Neural progenitor cell (in vitro differentiated cells): ENCODE measurements around the gene CERK. TPM values are rescaled to one million over a fixed set of nuclear protein-coding genes. Genes with fewer than 3 reads are reported as not detected.

Source experiments
- DNase-seq: peaks from one replicate; pipeline ENCODE4 v3.0.0-alpha.2; 2016; ENCODE audit warnings: low spot score
- H2AFZ ChIP-seq: fragments of 200-600 bp; sonication (generic); replicated peaks from 2 replicates; pipeline ENCODE4 v1.6.1; 2016; ENCODE audit warnings: antibody characterized with exemption
- H3F3A ChIP-seq: fragments of 200-600 bp; sonication (generic); 2 replicates; pipeline ENCODE4 v1.6.1; 2016; ENCODE audit warnings: antibody characterized with exemption, low read depth
- H3K27ac ChIP-seq: fragments of 200-600 bp; sonication (generic); 2 replicates; pipeline ENCODE4 v1.5.1; 2016; ENCODE audit warnings: mild to moderate bottlenecking
- H3K27me3 ChIP-seq: fragments of 200-600 bp; sonication (generic); 2 replicates; pipeline ENCODE4 v1.6.1; 2016; ENCODE audit warnings: mild to moderate bottlenecking, moderate library complexity
- H3K36me3 ChIP-seq: fragments of 200-600 bp; sonication (generic); 2 replicates; pipeline ENCODE4 v1.5.1; 2016
- H3K4me1 ChIP-seq: fragments of 200-600 bp; sonication (generic); 2 replicates; pipeline ENCODE4 v1.6.1; 2016; ENCODE audit warnings: mixed run types
- H3K4me2 ChIP-seq: fragments of 200-600 bp; sonication (generic); 2 replicates; pipeline ENCODE4 v1.6.1; 2016
- H3K4me3 ChIP-seq: fragments of 200-600 bp; sonication (generic); 2 replicates; pipeline ENCODE4 v1.5.1; 2016
- H3K79me2 ChIP-seq: fragments of 200-600 bp; sonication (generic); 2 replicates; pipeline ENCODE4 v1.6.1; 2016; ENCODE audit warnings: low read depth
- H3K9ac ChIP-seq: fragments of 200-600 bp; sonication (generic); 2 replicates; pipeline ENCODE4 v1.6.1; 2016
- H3K9me3 ChIP-seq: fragments of 200-600 bp; sonication (generic); 2 replicates; pipeline ENCODE4 v1.5.1; 2016; ENCODE audit warnings: low read depth
- H4K20me1 ChIP-seq: fragments of 200-600 bp; sonication (generic); 2 replicates; pipeline ENCODE4 v1.6.1; 2016; ENCODE audit warnings: low read depth
- H3K27ac Mint-ChIP-seq: 3 replicates; pipeline ENCODE4 v1.8.0; 2021; ENCODE audit warnings: mixed read lengths
- H3K27me3 Mint-ChIP-seq: 2 replicates; pipeline ENCODE4 v1.8.0; 2022; ENCODE audit warnings: low read depth, mild to moderate bottlenecking, inconsistent platforms, moderate library complexity, mixed read lengths; ENCODE audit not compliant: insufficient read depth
- H3K36me3 Mint-ChIP-seq: 3 replicates; pipeline ENCODE4 v1.8.0; 2021; ENCODE audit warnings: mixed read lengths
- H3K4me1 Mint-ChIP-seq: 3 replicates; pipeline ENCODE4 v1.8.0; 2021; ENCODE audit warnings: mixed read lengths
- H3K4me3 Mint-ChIP-seq: 3 replicates; pipeline ENCODE4 v1.8.0; 2021; ENCODE audit warnings: mild to moderate bottlenecking, moderate library complexity, mixed read lengths
- H3K9me3 Mint-ChIP-seq: 3 replicates; pipeline ENCODE4 v1.8.0; 2020; ENCODE audit warnings: mixed read lengths
- CTCF ChIP-seq: fragments of 200-600 bp; sonication (generic); IDR thresholded peaks from 2 replicates; pipeline ENCODE4 v1.5.1; 2017; ENCODE audit warnings: antibody characterized with exemption, mild to moderate bottlenecking
- EZH2 ChIP-seq: fragments of 200-600 bp; sonication (generic); IDR thresholded peaks from 2 replicates; pipeline ENCODE4 v1.6.1; 2017; ENCODE audit warnings: antibody characterized with exemption, mild to moderate bottlenecking, moderate library complexity
- EZH2phosphoT487 ChIP-seq: fragments of 200-600 bp; sonication (generic); IDR thresholded peaks from 2 replicates; pipeline ENCODE4 v1.6.1; 2017; ENCODE audit warnings: antibody characterized with exemption
- total RNA-seq: library from RNA; depleted of rRNA; stranded (reverse); fragments of >200 nt; gene quantifications from 2 replicates; pipeline ENCODE4 v1.2.3, GENCODE V29; 2015; ENCODE audit warnings: low replicate concordance

CERK gene
- total RNA-seq, 1 donor from 2014 or later = 53.6 TPM

DNA sequence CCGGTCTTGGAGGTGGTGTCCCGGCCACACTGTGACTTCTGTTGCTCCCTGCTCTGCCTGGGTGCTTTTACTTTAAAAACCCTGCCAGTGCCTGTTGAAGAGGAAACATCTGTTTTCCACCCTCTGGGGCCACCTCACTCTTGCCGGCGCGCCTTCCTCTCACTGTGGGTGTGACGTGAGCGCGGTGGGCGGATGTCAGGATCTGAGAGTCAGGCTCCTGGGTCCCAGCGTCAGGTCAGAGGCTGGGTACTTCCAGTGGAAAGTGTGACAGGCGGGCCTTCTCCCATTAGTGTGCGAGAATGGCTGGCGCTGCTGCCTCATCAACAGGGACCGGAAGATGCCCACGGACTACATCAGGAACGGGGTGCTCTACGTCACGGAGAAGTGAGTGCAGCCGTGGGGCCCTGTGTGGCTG lies 63.7 kb downstream of the CERK start:
- Histone ChIP-seq H3K27ac (no peak overlapping the region), H3K36me3 (no peaks in the 10 kb centered on the region), H3K4me2 (no peak overlapping the region), H3K79me2 (no peaks in the 10 kb centered on the region), H3K9ac (no peak overlapping the region), H3K4me3 (no peak overlapping the region), H2AFZ (no peak overlapping the region), H3K4me1 (no peaks in the 10 kb centered on the region), H3K9me3 (no peaks in the 10 kb centered on the region), H3F3A (no peaks in the 10 kb centered on the region), H4K20me1 (no peaks in the 10 kb centered on the region), H3K27me3 (no peaks in the 10 kb centered on the region)
- Mint-ChIP-seq H3K4me3 (no peak overlapping the region), H3K27me3 (peaks cover 5% of the 10 kb centered on the region), H3K27ac (peak overlapping the region; percentile 37), H3K36me3 (no peaks in the 10 kb centered on the region), H3K4me1 (peaks cover 5% of the 10 kb centered on the region), H3K9me3 (no peaks in the 10 kb centered on the region)
- TF ChIP-seq EZH2phosphoT487 = no peak
- no peak for DNase-seq

DNA sequence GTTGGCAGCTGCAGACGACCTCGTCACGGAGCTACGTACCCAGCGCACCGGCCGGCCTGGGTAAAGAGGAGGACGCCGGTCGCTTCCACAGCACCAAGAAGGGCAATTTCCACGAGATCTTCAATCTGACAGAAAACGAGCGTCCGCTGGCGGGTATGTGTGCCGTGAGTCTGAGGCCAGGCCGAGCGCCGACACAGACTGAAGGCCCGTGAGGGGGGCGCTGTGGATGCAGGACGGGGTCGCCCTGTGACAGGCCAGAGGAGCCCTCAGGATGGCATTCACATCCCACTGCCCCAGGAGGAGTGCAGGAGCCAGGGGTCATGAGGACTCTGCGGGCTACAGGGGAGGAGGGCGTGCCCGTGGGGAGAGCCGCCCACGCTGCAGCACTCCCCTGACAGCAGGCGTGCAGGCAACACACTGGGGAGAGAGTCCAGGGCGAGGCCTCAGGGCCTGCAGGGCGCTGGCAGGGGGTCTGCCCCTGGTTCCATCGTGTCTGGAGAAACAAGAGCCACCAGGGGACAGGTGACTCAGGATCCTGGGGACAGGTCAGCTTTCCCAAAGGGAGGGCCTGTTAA lies 64.3 kb downstream of the CERK start:
- H3K4me3 Mint-ChIP-seq = no peak overlapping the region
- Histone ChIP-seq H3K4me2 (no peak overlapping the region), H3K36me3 (no peaks in the 10 kb centered on the region), H3F3A (no peaks in the 10 kb centered on the region), H3K9me3 (no peaks in the 10 kb centered on the region), H2AFZ (no peak overlapping the region), H4K20me1 (no peaks in the 10 kb centered on the region), H3K4me1 (no peaks in the 10 kb centered on the region), H3K27ac (no peak overlapping the region), H3K27me3 (no peaks in the 10 kb centered on the region), H3K79me2 (no peaks in the 10 kb centered on the region), H3K4me3 (no peak overlapping the region), H3K9ac (no peak overlapping the region)
- H3K27ac Mint-ChIP-seq = no peak overlapping the region
- no peak for DNase-seq
- peaks cover 5% of the 10 kb centered on the region for H3K27me3 Mint-ChIP-seq
- peaks cover 5% of the 10 kb centered on the region for H3K4me1 Mint-ChIP-seq
- H3K36me3 Mint-ChIP-seq = peaks cover 3% of the 10 kb centered on the region
- H3K9me3 Mint-ChIP-seq = no peaks in the 10 kb centered on the region
- no peak for TF ChIP-seq CTCF
- TF ChIP-seq EZH2phosphoT487 = no peak
- no peak for TF ChIP-seq EZH2

GRCh38 chr22:46673205-46673604 lies 64.8 kb downstream of the CERK start:
- Mint-ChIP-seq H3K4me1 (peaks cover 5% of the 10 kb centered on the region), H3K4me3 (no peak overlapping the region), H3K36me3 (peaks cover 5% of the 10 kb centered on the region), H3K27ac (no peak overlapping the region), H3K27me3 (peaks cover 5% of the 10 kb centered on the region), H3K9me3 (no peaks in the 10 kb centered on the region)
- no peak overlapping the region for H3K4me2 ChIP-seq
- no peaks in the 10 kb centered on the region for H3F3A ChIP-seq
- no peak overlapping the region for H2AFZ ChIP-seq
- H3K9ac ChIP-seq = no peak overlapping the region
- DNase-seq = no peak
- TF ChIP-seq EZH2phosphoT487 (no peak), CTCF (no peak), EZH2 (no peak)
- no peak overlapping the region for H3K27ac ChIP-seq
- H3K4me3 ChIP-seq = no peak overlapping the region
- no peaks in the 10 kb centered on the region for H3K27me3 ChIP-seq
- H4K20me1 ChIP-seq = no peaks in the 10 kb centered on the region
- no peaks in the 10 kb centered on the region for H3K9me3 ChIP-seq
- H3K79me2 ChIP-seq = no peaks in the 10 kb centered on the region
- H3K36me3 ChIP-seq = no peaks in the 10 kb centered on the region
- H3K4me1 ChIP-seq = no peaks in the 10 kb centered on the region

DNA sequence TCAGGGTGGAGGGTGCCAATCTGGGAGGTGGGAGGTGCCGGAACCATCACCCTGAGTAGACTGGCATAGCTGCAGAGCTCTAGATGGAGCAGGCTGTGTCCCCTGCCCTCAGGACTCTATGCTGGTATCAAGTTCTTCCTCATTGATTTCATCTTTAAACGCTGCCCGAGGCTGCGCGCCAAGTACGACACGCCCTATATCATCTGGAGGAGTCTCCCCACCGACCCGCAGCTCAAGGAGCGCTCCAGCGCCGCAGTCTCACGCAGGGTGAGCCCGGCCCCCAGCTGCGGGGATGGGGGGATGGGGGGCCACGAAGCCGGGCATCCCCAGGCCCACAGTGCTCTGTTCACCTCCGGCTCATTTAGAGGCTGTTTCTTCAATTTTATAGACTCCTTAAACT lies 65.3 kb downstream of the CERK start:
- Histone ChIP-seq H3K79me2 (no peaks in the 10 kb centered on the region), H3F3A (no peaks in the 10 kb centered on the region), H3K9me3 (no peaks in the 10 kb centered on the region), H3K4me3 (no peak overlapping the region), H3K27ac (no peak overlapping the region), H3K4me2 (no peak overlapping the region), H3K9ac (no peak overlapping the region), H3K36me3 (no peaks in the 10 kb centered on the region), H4K20me1 (no peaks in the 10 kb centered on the region), H2AFZ (no peak overlapping the region), H3K27me3 (no peaks in the 10 kb centered on the region), H3K4me1 (no peaks in the 10 kb centered on the region)
- DNase-seq = no peak
- no peak overlapping the region for H3K4me3 Mint-ChIP-seq
- H3K36me3 Mint-ChIP-seq = peaks cover 5% of the 10 kb centered on the region
- H3K4me1 Mint-ChIP-seq = peaks cover 5% of the 10 kb centered on the region
- H3K9me3 Mint-ChIP-seq = no peaks in the 10 kb centered on the region
- H3K27ac Mint-ChIP-seq = no peak overlapping the region
- H3K27me3 Mint-ChIP-seq = peaks cover 5% of the 10 kb centered on the region
- TF ChIP-seq EZH2phosphoT487 (no peak), EZH2 (no peak), CTCF (no peak)
